H1 (cell line): ENCODE data around the gene NAA38. TPM values are rescaled to one million over a fixed set of nuclear protein-coding genes. Genes with fewer than 3 reads are reported as not detected.

Experiments used
- CTCF ChIA-PET: fragments of 300-600 bp; sonication (Branson Sonifier 250); formaldehyde crosslinking; loops from one replicate; lab custom pipeline; 2021; ENCODE audit not compliant: partially characterized antibody; lab: Charles Lee
- POLR2A ChIA-PET: fragments of 300-600 bp; sonication (Branson Sonifier 250); formaldehyde crosslinking; loops from one replicate; lab custom pipeline; 2021; ENCODE audit warnings: inconsistent platforms; ENCODE audit not compliant: partially characterized antibody; lab: Charles Lee
- DNase-seq, 2 experiments: peaks; one replicate each; pipeline versions ENCODE4 v3.0.0 to v3.0.0-alpha.2; 2010 to 2022; ENCODE audit warnings: low spot score in 2 of 2, low read depth in 1 of 2, mixed read lengths in 1 of 2
- FAIRE-seq: peaks from 2 replicates; lab custom pipeline; 2011; peaks lifted over from hg19 to GRCh38; lab: Jason Lieb, UNC
- H2AFZ ChIP-seq: 2 replicates; pipeline ENCODE4 v1.8.1; 2012; ENCODE audit warnings: low read length, inconsistent platforms
- H2AK5ac ChIP-seq: 2 replicates; pipeline ENCODE4 v1.6.1; 2013; ENCODE audit warnings: low read depth, low read length
- H2BK120ac ChIP-seq: replicated peaks from 2 replicates; pipeline ENCODE3; 2013; ENCODE audit warnings: low read depth, low read length, inconsistent platforms
- H2BK12ac ChIP-seq: 2 replicates; pipeline ENCODE4 v1.6.1; 2013; ENCODE audit warnings: low read depth, low read length
- H2BK15ac ChIP-seq: 2 replicates; pipeline ENCODE4 v1.6.1; 2013; ENCODE audit warnings: low read length
- H2BK20ac ChIP-seq: 2 replicates; pipeline ENCODE4 v1.6.1; 2013; ENCODE audit warnings: low read length
- H2BK5ac ChIP-seq: 2 replicates; pipeline ENCODE4 v1.6.1; 2013; ENCODE audit warnings: low read depth, low read length
- H3K14ac ChIP-seq: 2 replicates; pipeline ENCODE4 v1.6.1; 2013; ENCODE audit warnings: inconsistent platforms; ENCODE audit not compliant: insufficient read length
- H3K18ac ChIP-seq: 2 replicates; pipeline ENCODE4 v1.6.1; 2013; ENCODE audit warnings: low read length; ENCODE audit errors: extremely low read depth
- H3K23ac ChIP-seq: 2 replicates; pipeline ENCODE4 v1.6.1; 2013; ENCODE audit warnings: inconsistent platforms; ENCODE audit not compliant: insufficient read length
- H3K23me2 ChIP-seq: 2 replicates; pipeline ENCODE4 v1.6.1; 2013; ENCODE audit warnings: low read depth, low read length
- H3K27ac ChIP-seq: 2 replicates; pipeline ENCODE4 v1.6.1; 2011; ENCODE audit warnings: low read depth, low read length, inconsistent platforms
- H3K27me3 ChIP-seq, 4 experiments: replicated peaks in 1 of 4; 1 replicate in 1 of 4; 2 replicates in 3 of 4; pipeline versions ENCODE4 v1.6.1 to v1.8.1; 2011 to 2013; ENCODE audit warnings: low read length in 3 of 4, mild to moderate bottlenecking in 3 of 4, inconsistent platforms in 2 of 4, mixed read lengths in 2 of 4, moderate library complexity in 1 of 4; ENCODE audit not compliant: control insufficient read depth in 3 of 4, insufficient read depth in 3 of 4; ENCODE audit errors: extremely low read depth in 1 of 4
- H3K36me3 ChIP-seq, 4 experiments: 2 replicates each; pipeline versions ENCODE4 v1.6.1 to v1.8.1; 2011 to 2013; ENCODE audit warnings: mild to moderate bottlenecking in 4 of 4, low read length in 3 of 4, moderate library complexity in 2 of 4, control low read depth in 1 of 4, inconsistent platforms in 1 of 4; ENCODE audit not compliant: insufficient read depth in 4 of 4, control insufficient read depth in 2 of 4
- H3K4ac ChIP-seq: replicated peaks from 2 replicates; pipeline ENCODE3; 2013; ENCODE audit warnings: low read length, low read depth, mixed read lengths, inconsistent platforms; ENCODE audit not compliant: insufficient read length
- H3K4me1 ChIP-seq, 4 experiments: replicated peaks in 1 of 4; 1 replicate in 1 of 4; 2 replicates in 3 of 4; pipeline versions ENCODE4 v1.6.1 to v1.8.1; 2011 to 2013; ENCODE audit warnings: low read length in 3 of 4, inconsistent platforms in 2 of 4, mixed read lengths in 1 of 4; ENCODE audit not compliant: insufficient read depth in 4 of 4, control insufficient read depth in 3 of 4
- H3K4me2 ChIP-seq, 2 experiments: 2 replicates each; pipeline versions ENCODE4 v1.6.1 to v1.8.1; 2011 to 2013; ENCODE audit warnings: low read depth in 2 of 2, low read length in 2 of 2, control low read depth in 1 of 2, inconsistent platforms in 1 of 2, mild to moderate bottlenecking in 1 of 2; ENCODE audit not compliant: insufficient read depth in 1 of 2
- H3K4me3 ChIP-seq, 4 experiments: fragments of 200-600, 300-600 bp in 1 of 4; sonication (generic), shearing (Covaris generic), sonication (Bioruptor Twin) in 1 of 4; 2 replicates each; pipeline versions ENCODE4 v1.5.1 to v1.8.1; 2011 to 2016; ENCODE audit warnings: low read length in 4 of 4, low read depth in 3 of 4, control low read depth in 2 of 4, inconsistent platforms in 2 of 4, mild to moderate bottlenecking in 2 of 4, mixed read lengths in 1 of 4, moderate library complexity in 1 of 4; ENCODE audit not compliant: insufficient read depth in 2 of 4; ENCODE audit errors: extremely low read depth in 1 of 4
- H3K56ac ChIP-seq: replicated peaks from 2 replicates; pipeline ENCODE3; 2013; ENCODE audit warnings: low read depth, mild to moderate bottlenecking, mixed read lengths, low read length, inconsistent platforms; ENCODE audit not compliant: insufficient read length
- H3K79me1 ChIP-seq: 2 replicates; pipeline ENCODE4 v1.6.1; 2013; ENCODE audit warnings: low read depth, low read length, control low read depth
- H3K79me2 ChIP-seq, 2 experiments: 2 replicates each; pipeline versions ENCODE4 v1.6.1 to v1.8.1; 2012 to 2013; ENCODE audit warnings: low read length in 2 of 2, mild to moderate bottlenecking in 2 of 2, inconsistent platforms in 1 of 2; ENCODE audit not compliant: insufficient read depth in 2 of 2, control insufficient read depth in 1 of 2
- H3K9ac ChIP-seq, 4 experiments: replicated peaks in 1 of 4; 1 replicate in 1 of 4; 2 replicates in 3 of 4; pipeline versions ENCODE4 v1.6.1 to v1.8.1; 2011 to 2013; ENCODE audit warnings: low read depth in 3 of 4, low read length in 3 of 4, control low read depth in 2 of 4, mild to moderate bottlenecking in 2 of 4, moderate library complexity in 2 of 4, inconsistent platforms in 1 of 4; ENCODE audit errors: extremely low read depth in 1 of 4
- H3K9me3 ChIP-seq, 2 experiments: 2 replicates each; pipeline versions ENCODE4 v1.6.1 to v1.8.1; 2012 to 2013; ENCODE audit warnings: mild to moderate bottlenecking in 2 of 2, moderate library complexity in 2 of 2, control low read depth in 1 of 2, inconsistent platforms in 1 of 2, low read depth in 1 of 2, low read length in 1 of 2, mixed read lengths in 1 of 2; ENCODE audit not compliant: insufficient read depth in 2 of 2
- H4K20me1 ChIP-seq, 2 experiments: replicated peaks in 1 of 2; 2 replicates each; pipeline versions ENCODE3 to v1.8.1; 2011 to 2013; ENCODE audit warnings: inconsistent platforms in 2 of 2, low read length in 2 of 2, mild to moderate bottlenecking in 1 of 2; ENCODE audit not compliant: insufficient read depth in 2 of 2, control insufficient read depth in 1 of 2
- H4K5ac ChIP-seq: 2 replicates; pipeline ENCODE4 v1.6.1; 2013; ENCODE audit warnings: low read length, low read depth, mixed read lengths, inconsistent platforms; ENCODE audit not compliant: insufficient read length
- H4K8ac ChIP-seq: 2 replicates; pipeline ENCODE4 v1.8.0; 2013; ENCODE audit warnings: mild to moderate bottlenecking, moderate library complexity, low read length, inconsistent platforms; ENCODE audit not compliant: insufficient read depth; ENCODE audit errors: extremely low read depth
- H4K91ac ChIP-seq: replicated peaks from 2 replicates; pipeline ENCODE3; 2013; ENCODE audit warnings: low read length, mixed read lengths, inconsistent platforms; ENCODE audit not compliant: insufficient read length
- BRCA1 ChIP-seq: IDR thresholded peaks from 2 replicates; pipeline ENCODE4 v1.6.1; 2012; ENCODE audit warnings: low read depth, low read length, improper control_type of control experiment
- CHD1 ChIP-seq: IDR thresholded peaks from 2 replicates; pipeline ENCODE4 v1.6.1; 2012; ENCODE audit warnings: low read depth, low read length, improper control_type of control experiment
- EZH2 ChIP-seq: fragments of 200-600 bp; sonication (generic); IDR thresholded peaks from 2 replicates; pipeline ENCODE4 v1.7.1; 2012; ENCODE audit warnings: low read depth, mild to moderate bottlenecking, moderate library complexity, low read length, inconsistent platforms; ENCODE audit not compliant: severe bottlenecking
- FOSL1 ChIP-seq: IDR thresholded peaks from 2 replicates; pipeline ENCODE4 v1.6.1; 2011; ENCODE audit warnings: mild to moderate bottlenecking, low read depth, low read length, moderate library complexity; ENCODE audit not compliant: insufficient read depth
- GABPA ChIP-seq: IDR thresholded peaks from 2 replicates; pipeline ENCODE4 v1.6.1; 2011; ENCODE audit warnings: mild to moderate bottlenecking, low read length, moderate library complexity, borderline replicate concordance; ENCODE audit not compliant: insufficient read depth
- KDM4A ChIP-seq: IDR thresholded peaks from one replicate; pipeline ENCODE4 v1.7.1; 2012; ENCODE audit warnings: low read depth, mild to moderate bottlenecking, moderate library complexity, low read length, inconsistent platforms; ENCODE audit not compliant: severe bottlenecking
- NRF1 ChIP-seq: IDR thresholded peaks from 2 replicates; pipeline ENCODE4 v1.6.1; 2011; ENCODE audit warnings: mild to moderate bottlenecking, low read depth, low read length, improper control_type of control experiment
- RFX5 ChIP-seq: IDR thresholded peaks from 2 replicates; pipeline ENCODE4 v1.6.1; 2011; ENCODE audit warnings: low read depth, low read length, improper control_type of control experiment, borderline replicate concordance
- TAF7 ChIP-seq: optimal IDR thresholded peaks from 2 replicates; pipeline ENCODE3; 2011; ENCODE audit warnings: low read depth, mild to moderate bottlenecking, inconsistent platforms, low read length, moderate library complexity, borderline replicate concordance
- TEAD4 ChIP-seq: IDR thresholded peaks from 2 replicates; pipeline ENCODE4 v1.6.1; 2012; ENCODE audit warnings: low read depth, low read length, inconsistent platforms, mixed read lengths
- WGBS, 2 experiments: shearing (Covaris generic) in 1 of 2; methylation state at CpG; one replicate each; pipeline versions ENCODE4 v1.1.6 to v1.1.7; 2013 to 2015; ENCODE audit warnings: low lambda C conversion rate in 2 of 2, mixed read lengths in 2 of 2, inconsistent platforms in 1 of 2, low coverage in 1 of 2, missing lambda C conversion rate in 1 of 2; ENCODE audit not compliant: insufficient replicate concordance in 2 of 2, insufficient coverage in 1 of 2, insufficient read length in 1 of 2; ENCODE audit errors: extremely low coverage in 1 of 2, missing lambda C conversion rate in 1 of 2; 5-methylcytosine and 5-hydroxymethylcytosine counted together
- polyA plus RNA-seq, 7 experiments: library from polyadenylated mRNA; depleted of rRNA in 3 of 7; stranded (reverse) in 5 of 7; unstranded in 2 of 7; fragments of >200 nt in 5 of 7; fragments of 200-250 nt in 2 of 7; gene quantifications; 1 replicate in 5 of 7; 2 replicates in 1 of 7; 4 replicates in 1 of 7; pipeline versions ENCODE4 v1.2.1 to v1.2.3, GENCODE V29; 2011 to 2013; ENCODE audit warnings: missing spikeins in 2 of 7, mixed read lengths in 2 of 7
- total RNA-seq: library from RNA; stranded (reverse); fragmentation: NEBNext Ultra II Directional; extraction: Animal tissue kit (Norgen Biotek cat#: 25700); gene quantifications from 2 replicates; pipeline ENCODE4 v1.2.1, GENCODE V29; 2021
- TF ChIP-seq, protein P1 (sequence below): IDR thresholded peaks from 2 replicates; pipeline ENCODE4 v1.6.1; 2011; ENCODE audit warnings: low read length, improper control_type of control experiment

The NAA38 gene
- total and polyA plus RNA-seq, 2 of the 8 experiments (the other 6 are each of a cell fraction or from before 2014, with no cell fraction given), result 30.2 to 109 TPM

DNA sequence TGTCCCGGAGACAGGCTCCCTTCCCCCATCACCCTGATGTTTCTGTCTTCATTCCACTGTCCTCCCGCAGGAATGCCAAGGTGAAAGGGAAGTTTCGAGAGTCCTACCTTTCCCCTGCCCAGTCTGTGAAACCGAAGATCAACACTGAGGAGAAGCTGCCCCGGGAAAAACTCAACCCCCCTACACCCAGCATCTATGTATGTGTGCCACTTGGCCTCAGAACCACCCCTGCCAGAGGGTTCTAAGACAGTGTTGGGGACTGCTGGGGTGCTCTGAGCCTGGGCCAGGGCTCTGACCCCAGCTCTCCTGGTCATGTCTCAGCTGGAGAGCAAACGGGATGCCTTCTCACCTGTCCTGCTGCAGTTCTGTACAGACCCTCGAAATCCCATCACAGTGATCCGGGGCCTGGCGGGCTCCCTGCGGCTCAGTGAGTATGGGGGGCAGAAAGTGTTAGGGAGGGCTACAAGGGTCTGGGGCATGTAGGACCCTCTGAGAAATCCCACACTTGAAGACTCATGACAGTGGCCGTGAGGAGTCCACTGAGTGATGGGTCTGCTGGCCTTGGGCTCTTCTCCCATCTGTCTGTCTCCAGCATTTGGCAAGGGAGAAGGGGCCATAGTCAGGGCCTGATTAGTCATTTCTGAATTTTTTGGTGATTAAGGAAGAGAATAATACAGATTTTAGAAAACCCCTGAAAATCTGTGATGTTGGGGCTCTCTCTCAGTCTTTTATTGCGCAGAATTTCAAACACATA is 7.4 kb downstream of the NAA38 start:
- Histone ChIP-seq H3K79me2 (no peaks in the 10 kb centered on the region), H3K4me3 (no peak overlapping the region), H3K23ac (no peak overlapping the region), H2BK5ac (no peak overlapping the region), H4K20me1 (peaks cover 7 to 24% of the 10 kb centered on the region in 2 experiments), H3K27me3 (peaks cover 18 to 41% (median 37%) of the 10 kb centered on the region in 4 experiments), H3K9ac (no peak overlapping the region), H3K9me3 (no peaks in the 10 kb centered on the region), H2BK12ac (no peak overlapping the region), H3K4me2 (no peak overlapping the region; a peak in 1 of 4 replicates), H4K91ac (no peak overlapping the region), H3K4me1 (peaks cover 0 to 25% (median 16%) of the 10 kb centered on the region in 4 experiments; a peak in 6 of 7 replicates), H3K36me3 (peaks cover 0 to 4% (median 0%) of the 10 kb centered on the region in 4 experiments; a peak in 3 of 8 replicates), H3K14ac (no peak overlapping the region), H3K27ac (no peak overlapping the region), H2AFZ (no peak overlapping the region), H3K18ac (no peak overlapping the region), H2BK20ac (no peak overlapping the region), H3K56ac (no peak overlapping the region), H2BK120ac (no peak overlapping the region), H3K23me2 (peaks cover 8% of the 10 kb centered on the region; the same call in 1 of the 2 replicates), H4K5ac (no peak overlapping the region), H2AK5ac (no peak overlapping the region), H2BK15ac (no peak overlapping the region), H3K4ac (no peak overlapping the region), H3K79me1 (no peaks in the 10 kb centered on the region), H4K8ac (no peak overlapping the region)
- 82% methylated on average over 12 of the region's 12 CpGs; no CpG with 5 or more reads in 1 of the 2 experiments for WGBS, 2 experiments
- CTCF ChIA-PET, result interaction anchor here (0.5 to 4.9 kb wide), 12 partner anchors 9 to 290 kb away, joined by 3 to 44 read pairs (median 4); partner anchors contain the start of gene KDM6B
- no peak for DNase-seq
- FAIRE-seq, result no peak
- POLR2A ChIA-PET, result interaction anchor here (0.7 to 4.0 kb wide), 4 partner anchors 10 to 17 kb away, joined by 3 to 24 read pairs (median 3); no protein-coding TSS in a partner anchor
- TF ChIP-seq KDM4A, result no peak
- TF ChIP-seq GABPA, result no peak
- TF ChIP-seq RFX5, result no peak
- TF ChIP-seq TAF7, result no peak
- no peak for TF ChIP-seq FOSL1
- TF ChIP-seq, protein P1, sequence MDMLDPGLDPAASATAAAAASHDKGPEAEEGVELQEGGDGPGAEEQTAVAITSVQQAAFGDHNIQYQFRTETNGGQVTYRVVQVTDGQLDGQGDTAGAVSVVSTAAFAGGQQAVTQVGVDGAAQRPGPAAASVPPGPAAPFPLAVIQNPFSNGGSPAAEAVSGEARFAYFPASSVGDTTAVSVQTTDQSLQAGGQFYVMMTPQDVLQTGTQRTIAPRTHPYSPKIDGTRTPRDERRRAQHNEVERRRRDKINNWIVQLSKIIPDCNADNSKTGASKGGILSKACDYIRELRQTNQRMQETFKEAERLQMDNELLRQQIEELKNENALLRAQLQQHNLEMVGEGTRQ, result no peak
- TF ChIP-seq BRCA1, result no peak
- TF ChIP-seq NRF1, result no peak
- TF ChIP-seq EZH2, result no peak
- TF ChIP-seq TEAD4, result no peak
- TF ChIP-seq CHD1, result no peak
